ENCODE measurements around the gene ARID5A. TPM values are rescaled to one million over a fixed set of nuclear protein-coding genes. Genes with fewer than 3 reads are reported as not detected.
A peak's percentile ranks its signal among the peaks of the same experiment; 100 is the strongest.

ARID5A gene
- total RNA-seq, 3 donors from 2014 or later: 18.9 to 132 (median 56.4) TPM

DNA sequence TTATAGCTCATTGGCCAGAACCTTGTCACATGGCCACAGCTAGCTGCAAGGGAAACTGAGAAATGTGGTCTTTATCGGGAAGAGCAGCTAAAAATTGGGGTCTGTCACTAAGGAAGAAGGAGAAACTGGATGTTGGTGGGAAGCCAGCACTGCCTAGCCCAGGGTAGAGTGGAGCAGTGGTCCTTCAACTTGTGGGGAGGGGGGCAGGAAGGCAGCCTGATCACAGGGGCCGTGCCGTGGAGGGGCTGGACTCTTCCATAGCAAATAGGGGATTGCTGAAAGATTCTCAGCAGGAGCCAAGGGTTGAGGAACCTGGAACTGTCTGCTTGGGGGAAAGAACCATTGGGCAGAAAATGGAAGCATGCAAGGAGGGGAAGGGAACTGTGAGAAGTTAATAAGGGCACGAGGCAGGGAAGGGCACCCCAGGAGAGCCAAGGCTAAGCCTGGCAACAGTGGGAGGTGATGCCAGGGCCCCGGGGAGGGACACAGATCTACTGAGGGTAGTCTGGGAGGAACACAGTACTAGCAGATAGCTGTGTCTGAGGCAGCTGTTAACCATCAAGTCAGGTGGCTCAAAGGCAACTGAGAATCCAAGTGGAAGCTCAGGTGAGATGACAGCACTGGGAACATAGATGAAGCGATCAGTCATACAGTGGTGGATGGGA, 25.5 kb upstream of the ARID5A start:
- H3K4me1 ChIP-seq: no peaks in the 10 kb centered on the region
- H3K4me3 ChIP-seq: no peak overlapping the region
- intact Hi-C loops (cut with DNase I; ENCODE audit: low total_unique reads): no loop called here
- DNase-seq (ENCODE audit: low spot score in 2 of 2): peak in 1 of 2 donors; percentile 22
- TF ChIP-seq, protein P1, sequence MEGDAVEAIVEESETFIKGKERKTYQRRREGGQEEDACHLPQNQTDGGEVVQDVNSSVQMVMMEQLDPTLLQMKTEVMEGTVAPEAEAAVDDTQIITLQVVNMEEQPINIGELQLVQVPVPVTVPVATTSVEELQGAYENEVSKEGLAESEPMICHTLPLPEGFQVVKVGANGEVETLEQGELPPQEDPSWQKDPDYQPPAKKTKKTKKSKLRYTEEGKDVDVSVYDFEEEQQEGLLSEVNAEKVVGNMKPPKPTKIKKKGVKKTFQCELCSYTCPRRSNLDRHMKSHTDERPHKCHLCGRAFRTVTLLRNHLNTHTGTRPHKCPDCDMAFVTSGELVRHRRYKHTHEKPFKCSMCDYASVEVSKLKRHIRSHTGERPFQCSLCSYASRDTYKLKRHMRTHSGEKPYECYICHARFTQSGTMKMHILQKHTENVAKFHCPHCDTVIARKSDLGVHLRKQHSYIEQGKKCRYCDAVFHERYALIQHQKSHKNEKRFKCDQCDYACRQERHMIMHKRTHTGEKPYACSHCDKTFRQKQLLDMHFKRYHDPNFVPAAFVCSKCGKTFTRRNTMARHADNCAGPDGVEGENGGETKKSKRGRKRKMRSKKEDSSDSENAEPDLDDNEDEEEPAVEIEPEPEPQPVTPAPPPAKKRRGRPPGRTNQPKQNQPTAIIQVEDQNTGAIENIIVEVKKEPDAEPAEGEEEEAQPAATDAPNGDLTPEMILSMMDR (IDR thresholded peaks at IDR 0.05): no peak
- no peak for TF ChIP-seq POLR2A (IDR thresholded peaks at IDR 0.05)
- no peak for TF ChIP-seq POLR2AphosphoS5 (IDR thresholded peaks at IDR 0.05)
- no peak overlapping the region for H3K27ac ChIP-seq
- no peaks in the 10 kb centered on the region for H3K36me3 ChIP-seq
- H3K27me3 ChIP-seq: no peaks in the 10 kb centered on the region
- no peaks in the 10 kb centered on the region for H3K9me3 ChIP-seq

DNA sequence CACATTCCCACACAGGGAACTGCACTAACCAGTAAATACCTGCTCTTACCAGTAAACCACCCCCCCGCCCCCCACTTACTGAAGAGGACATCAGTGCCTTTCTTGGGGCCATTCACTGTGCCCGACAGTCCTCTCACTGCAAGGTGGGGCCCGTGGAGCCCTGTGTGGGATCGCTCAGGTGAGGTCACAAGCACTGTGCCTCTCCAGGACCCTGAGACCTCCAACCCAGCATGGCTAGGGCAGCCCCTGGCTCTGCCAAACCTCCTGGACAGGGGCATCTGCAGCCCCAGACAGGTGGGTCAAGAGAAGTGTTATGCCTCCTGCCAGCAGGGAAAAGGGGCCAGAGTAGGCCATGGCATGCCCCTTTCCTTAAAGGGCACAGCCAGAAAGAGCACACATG, 24.7 kb upstream of the ARID5A start:
- TF ChIP-seq POLR2AphosphoS5 (IDR thresholded peaks at IDR 0.05): no peak
- TF ChIP-seq POLR2A (IDR thresholded peaks at IDR 0.05): no peak
- TF ChIP-seq, protein P1 (IDR thresholded peaks at IDR 0.05): no peak
- H3K9me3 ChIP-seq: peaks cover 0 to 4% of the 10 kb centered on the region in 2 donors
- H3K4me1 ChIP-seq: no peaks in the 10 kb centered on the region
- intact Hi-C loops (cut with DNase I; ENCODE audit: low total_unique reads): no loop called here
- H3K27ac ChIP-seq: no peak overlapping the region
- DNase-seq (ENCODE audit: low spot score in 2 of 2): peak in 1 of 2 donors; percentile 9
- H3K4me3 ChIP-seq: no peak overlapping the region
- no peaks in the 10 kb centered on the region for H3K27me3 ChIP-seq
- H3K36me3 ChIP-seq: no peaks in the 10 kb centered on the region

DNA sequence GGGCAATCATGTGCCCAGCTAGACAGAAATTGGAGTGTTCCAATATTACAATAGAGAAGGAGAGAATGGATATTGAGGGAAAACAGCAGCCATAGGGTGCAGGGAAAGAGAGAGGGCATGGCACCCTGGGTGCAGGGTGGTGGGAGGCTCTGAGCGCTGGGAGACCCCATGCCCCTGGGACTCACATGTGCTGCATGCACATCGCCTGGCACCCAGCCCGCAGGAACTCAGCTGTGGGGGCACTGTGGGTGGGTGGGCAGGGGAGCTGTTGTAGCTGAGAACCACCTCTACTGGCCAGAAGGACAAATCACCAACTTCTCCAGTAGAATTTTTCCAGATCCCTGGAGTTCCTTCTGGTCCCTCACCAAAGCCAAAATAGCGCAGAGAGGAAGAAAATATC, 24.2 kb upstream of the ARID5A start:
- no peak for TF ChIP-seq POLR2AphosphoS5 (IDR thresholded peaks at IDR 0.05)
- TF ChIP-seq, protein P1 (IDR thresholded peaks at IDR 0.05): no peak
- TF ChIP-seq POLR2A (IDR thresholded peaks at IDR 0.05): no peak
- intact Hi-C loops (cut with DNase I; ENCODE audit: low total_unique reads): no loop called here
- Histone ChIP-seq H3K4me3 (no peak overlapping the region), H3K4me1 (no peaks in the 10 kb centered on the region), H3K36me3 (no peaks in the 10 kb centered on the region), H3K9me3 (peaks cover 0 to 5% of the 10 kb centered on the region in 2 donors), H3K27me3 (no peaks in the 10 kb centered on the region), H3K27ac (no peak overlapping the region)
- peak in 1 of 2 donors; percentile 19 for DNase-seq (ENCODE audit: low spot score in 2 of 2)

GRCh38 chr2:96514521-96514920, 22.0 kb upstream of the ARID5A start:
- DNase-seq (ENCODE audit: low spot score in 2 of 2): peak in 1 of 2 donors; percentile 10
- H3K36me3 ChIP-seq: no peaks in the 10 kb centered on the region
- no peak for TF ChIP-seq POLR2AphosphoS5 (IDR thresholded peaks at IDR 0.05)
- TF ChIP-seq, protein P1 (IDR thresholded peaks at IDR 0.05): no peak
- TF ChIP-seq POLR2A (IDR thresholded peaks at IDR 0.05): no peak
- H3K27me3 ChIP-seq: no peaks in the 10 kb centered on the region
- intact Hi-C loops (cut with DNase I; ENCODE audit: low total_unique reads): no loop called here
- H3K4me3 ChIP-seq: no peak overlapping the region
- no peak overlapping the region for H3K27ac ChIP-seq
- peaks cover 0 to 5% of the 10 kb centered on the region in 2 donors for H3K9me3 ChIP-seq
- no peaks in the 10 kb centered on the region for H3K4me1 ChIP-seq

- H3K27me3 ChIP-seq: no peaks in the 10 kb centered on the region
- peaks cover 0 to 5% of the 10 kb centered on the region in 2 donors for H3K9me3 ChIP-seq
- no peaks in the 10 kb centered on the region for H3K4me1 ChIP-seq
- no peak for DNase-seq (ENCODE audit: low spot score in 2 of 2)
- intact Hi-C loops (cut with DNase I; ENCODE audit: low total_unique reads): no loop called here
- H3K27ac ChIP-seq: no peak overlapping the region
- H3K36me3 ChIP-seq: no peaks in the 10 kb centered on the region
- H3K4me3 ChIP-seq: no peak overlapping the region
- TF ChIP-seq, protein P1 (IDR thresholded peaks at IDR 0.05): no peak
- TF ChIP-seq POLR2A (IDR thresholded peaks at IDR 0.05) (no peak), POLR2AphosphoS5 (IDR thresholded peaks at IDR 0.05) (no peak)
Measured at GRCh38 chr2:96517079-96517478, 19.5 kb upstream of the ARID5A start.
